Mucosa of descending colon (tissue), 3 donors: Measurements from ENCODE around the gene EPHA6. TPM values are rescaled to one million over a fixed set of nuclear protein-coding genes. Genes with fewer than 3 reads are reported as not detected.
"Not testable (repeated sequence)": the region's sequence is repeated elsewhere in the genome, so short reads cannot be mapped to it uniquely, and the experiment has no call there.

Source experiments
- ATAC-seq: fragments of 200-7000 bp; cut with Tn5 transposase; one replicate; pipeline ENCODE4 v1.9.1; 2020; ENCODE audit warnings: mild to moderate bottlenecking, moderate library complexity
- DNase-seq, 3 donors: peaks; one replicate each; pipeline ENCODE4 v3.0.0-alpha.2; 2020
- H3K36me3 ChIP-seq: fragments of 200-600 bp; one replicate; pipeline ENCODE4 v1.8.0; 2021; ENCODE audit warnings: low read depth, mild to moderate bottlenecking
- H3K4me1 ChIP-seq: fragments of 200-600 bp; one replicate; pipeline ENCODE4 v1.8.0; 2021; ENCODE audit warnings: low read depth, mild to moderate bottlenecking
- H3K4me3 ChIP-seq: fragments of 200-600 bp; one replicate; pipeline ENCODE4 v1.8.0; 2021; ENCODE audit warnings: mild to moderate bottlenecking
- H3K9me3 ChIP-seq: fragments of 200-600 bp; one replicate; pipeline ENCODE4 v1.8.0; 2021; ENCODE audit warnings: mild to moderate bottlenecking
- intact Hi-C, 2 donors: fragments of 100-400 bp; cut with DNase I in 1 of 2; cut with micrococcal nuclease in 1 of 2; formaldehyde crosslinking; loops; one replicate each; pipeline versions ENCODE4 v1.11.0 to v1.11.1; 2022; cut with DNase I, micrococcal nuclease
- total RNA-seq, 3 donors: library from RNA; stranded (reverse); fragmentation: NEBNext Ultra II Directional in 2 of 3; extraction: Animal tissue kit (Norgen Biotek cat#: 25700) in 2 of 3; gene quantifications; one replicate each; pipeline versions ENCODE4 v1.2.1 to v1.2.4, GENCODE V29; 2021 to 2023
- TF ChIP-seq, protein P1 (sequence below): fragments of 200-600 bp; IDR thresholded peaks from one replicate; pipeline ENCODE4 v1.8.0; 2022; ENCODE audit warnings: antibody characterized with exemption, mild to moderate bottlenecking
- donor health status: DM: no; HTN: no; CAD: no; lungs with moderate emphysema.
- donor health status: DM: no; HTN: no; CAD: no.
- donor health status: DM: no; HTN: yes; CAD: no.

The EPHA6 gene
- total RNA-seq, 3 donors from 2014 or later: 0.55 to 24.8 (median 1.5) TPM

GRCh38 chr3:96900566-96900965 lies 86.2 kb downstream of the EPHA6 start:
- TF ChIP-seq, protein P1, sequence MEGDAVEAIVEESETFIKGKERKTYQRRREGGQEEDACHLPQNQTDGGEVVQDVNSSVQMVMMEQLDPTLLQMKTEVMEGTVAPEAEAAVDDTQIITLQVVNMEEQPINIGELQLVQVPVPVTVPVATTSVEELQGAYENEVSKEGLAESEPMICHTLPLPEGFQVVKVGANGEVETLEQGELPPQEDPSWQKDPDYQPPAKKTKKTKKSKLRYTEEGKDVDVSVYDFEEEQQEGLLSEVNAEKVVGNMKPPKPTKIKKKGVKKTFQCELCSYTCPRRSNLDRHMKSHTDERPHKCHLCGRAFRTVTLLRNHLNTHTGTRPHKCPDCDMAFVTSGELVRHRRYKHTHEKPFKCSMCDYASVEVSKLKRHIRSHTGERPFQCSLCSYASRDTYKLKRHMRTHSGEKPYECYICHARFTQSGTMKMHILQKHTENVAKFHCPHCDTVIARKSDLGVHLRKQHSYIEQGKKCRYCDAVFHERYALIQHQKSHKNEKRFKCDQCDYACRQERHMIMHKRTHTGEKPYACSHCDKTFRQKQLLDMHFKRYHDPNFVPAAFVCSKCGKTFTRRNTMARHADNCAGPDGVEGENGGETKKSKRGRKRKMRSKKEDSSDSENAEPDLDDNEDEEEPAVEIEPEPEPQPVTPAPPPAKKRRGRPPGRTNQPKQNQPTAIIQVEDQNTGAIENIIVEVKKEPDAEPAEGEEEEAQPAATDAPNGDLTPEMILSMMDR: no peak
- H3K36me3 ChIP-seq: no peaks in the 10 kb centered on the region
- H3K4me1 ChIP-seq: no peaks in the 10 kb centered on the region
- intact Hi-C loops: no loop called here
- DNase-seq (no peak), ATAC-seq (no peak)
- no peaks in the 10 kb centered on the region for H3K9me3 ChIP-seq
- H3K4me3 ChIP-seq: no peak overlapping the region

DNA sequence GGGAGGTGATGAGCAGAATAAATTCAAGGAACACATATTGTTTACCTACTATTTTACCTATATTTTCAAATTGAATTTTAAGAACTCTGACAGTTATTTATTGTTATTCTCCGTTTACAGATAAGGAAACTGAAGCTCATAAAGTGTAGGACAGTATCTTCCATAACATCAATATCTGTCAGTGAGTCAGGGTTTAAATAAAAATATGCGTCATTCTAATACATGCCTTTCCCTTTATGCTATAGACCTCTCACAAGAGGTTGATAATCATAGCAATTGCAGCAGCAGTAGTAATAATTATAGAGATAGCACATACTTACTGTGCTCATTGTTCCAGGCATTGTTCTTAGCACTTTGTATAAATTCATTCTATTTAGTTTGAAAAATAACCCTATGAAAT lies 101.1 kb downstream of the EPHA6 start:
- no peak overlapping the region for H3K4me3 ChIP-seq
- DNase-seq: no peak
- H3K9me3 ChIP-seq: no peaks in the 10 kb centered on the region
- TF ChIP-seq, protein P1: no peak
- intact Hi-C loops: no loop called here
- H3K4me1 ChIP-seq: no peaks in the 10 kb centered on the region
- no peaks in the 10 kb centered on the region for H3K36me3 ChIP-seq
- no peak for ATAC-seq

GRCh38 chr3:96931119-96931862 lies 116.9 kb downstream of the EPHA6 start:
- H3K36me3 ChIP-seq: no peaks in the 10 kb centered on the region
- ATAC-seq: no peak
- H3K9me3 ChIP-seq: peaks cover 39% of the 10 kb centered on the region
- intact Hi-C loops: no loop called here
- H3K4me1 ChIP-seq: no peaks in the 10 kb centered on the region
- no peak overlapping the region for H3K4me3 ChIP-seq
- DNase-seq: no peak
- TF ChIP-seq, protein P1: no peak

DNA sequence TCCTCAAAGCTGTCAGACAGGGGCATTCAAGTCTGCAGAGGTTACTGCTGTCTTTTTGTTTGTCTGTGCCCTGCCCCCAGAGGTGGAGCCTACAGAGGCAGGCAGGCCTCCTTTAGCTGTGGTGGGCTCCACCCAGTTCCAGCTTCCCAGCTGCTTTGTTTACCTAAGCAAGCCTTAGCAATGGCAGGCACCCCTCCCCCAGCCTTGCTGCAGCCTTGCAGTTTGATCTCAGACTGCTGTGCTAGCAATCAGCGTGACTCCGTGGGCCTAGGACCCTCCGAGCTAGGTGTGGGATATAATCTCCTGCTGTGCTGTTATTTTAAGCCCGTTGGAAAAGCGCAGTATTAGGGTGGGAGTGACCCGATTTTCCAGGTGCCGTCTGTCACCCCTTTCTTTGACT lies 127.7 kb downstream of the EPHA6 start:
- H3K9me3 ChIP-seq, H3K4me3 ChIP-seq, ATAC-seq, H3K36me3 ChIP-seq, intact Hi-C loops, DNase-seq, H3K4me1 ChIP-seq: not testable (repeated sequence)

- H3K4me1 ChIP-seq: no peaks in the 10 kb centered on the region
- H3K9me3 ChIP-seq: no peaks in the 10 kb centered on the region
- ATAC-seq: no peak
- H3K4me3 ChIP-seq: no peak overlapping the region
- no peak for DNase-seq
- intact Hi-C loops: no loop called here
- no peaks in the 10 kb centered on the region for H3K36me3 ChIP-seq
- TF ChIP-seq, protein P1: no peak
Measured at GRCh38 chr3:96958856-96959255, 144.5 kb downstream of the EPHA6 start.

- DNase-seq (no peak), ATAC-seq (no peak)
- H3K4me1 ChIP-seq: no peaks in the 10 kb centered on the region
- H3K9me3 ChIP-seq: no peaks in the 10 kb centered on the region
- H3K36me3 ChIP-seq: no peaks in the 10 kb centered on the region
- intact Hi-C loops: no loop called here
- H3K4me3 ChIP-seq: no peak overlapping the region
- TF ChIP-seq, protein P1: no peak
Measured at GRCh38 chr3:96959474-96959873, 145.1 kb downstream of the EPHA6 start.
